Measurements from ENCODE around the gene TRIM8. TPM values are rescaled to one million over a fixed set of nuclear protein-coding genes. Genes with fewer than 3 reads are reported as not detected.

TRIM8 gene
- total and polyA plus RNA-seq, 4 donors, result 81.5 to 173 (median 120) TPM

DNA sequence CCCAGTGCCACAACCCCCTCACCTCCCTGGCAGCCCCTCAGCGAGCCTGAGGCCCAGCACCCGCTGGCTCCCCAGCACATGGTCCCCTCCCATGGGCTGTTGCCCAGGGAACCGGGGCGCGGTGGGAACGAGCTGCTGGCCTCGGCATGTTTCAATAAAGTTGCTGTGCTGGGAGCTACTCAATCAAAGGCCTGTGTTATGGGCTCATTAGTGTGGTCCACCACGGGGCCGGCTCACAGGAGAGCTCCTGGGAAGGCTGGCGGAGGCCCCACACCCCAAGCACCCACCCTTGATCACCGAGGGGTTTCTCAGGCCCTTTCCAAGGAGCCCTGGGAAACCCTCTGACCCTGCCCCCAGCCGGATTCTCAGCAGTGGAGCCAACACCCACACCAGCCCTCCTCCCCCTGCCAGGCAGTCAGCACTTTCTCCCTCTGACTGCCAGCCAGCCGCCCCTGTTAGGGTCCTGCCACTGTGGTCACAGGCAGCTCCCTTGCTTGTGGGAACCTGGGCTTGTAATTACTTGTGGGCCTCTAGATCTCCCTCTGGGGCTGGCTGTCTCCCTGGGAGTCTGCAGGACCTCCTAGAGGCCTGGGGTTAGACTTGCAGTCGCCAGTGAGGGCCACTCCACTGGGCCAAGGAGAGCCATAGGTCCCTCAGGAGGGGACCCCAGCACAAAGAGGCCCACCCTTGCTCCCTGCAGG lies 24.8 kb upstream of the TRIM8 start:
- Histone ChIP-seq H3K36me3 (ENCODE audit: control insufficient read depth in 4 of 4, insufficient read depth in 4 of 4, low read length in 4 of 4) (peaks cover 0 to 13% (median 8%) of the 10 kb centered on the region in 4 donors), H3K9ac (ENCODE audit: insufficient read depth in 1 of 2, low read length in 2 of 2) (no peak overlapping the region), H3K4me3 (no peak overlapping the region), H3K27me3 (ENCODE audit: control insufficient read depth in 3 of 3, insufficient read depth in 3 of 3, low read length in 2 of 3) (no peaks in the 10 kb centered on the region), H3K4me1 (ENCODE audit: control insufficient read depth in 5 of 5, insufficient read depth in 5 of 5, low read length in 5 of 5) (peaks cover 5 to 75% (median 43%) of the 10 kb centered on the region in 5 donors), H3K9me3 (ENCODE audit: control insufficient read depth in 4 of 4, insufficient read depth in 3 of 4, low read length in 3 of 4) (no peaks in the 10 kb centered on the region), H3K27ac (ENCODE audit: low read depth in 1 of 2, low read length in 1 of 2) (peak overlapping the region; percentile 2 to 82)
- TF ChIP-seq, protein P1, sequence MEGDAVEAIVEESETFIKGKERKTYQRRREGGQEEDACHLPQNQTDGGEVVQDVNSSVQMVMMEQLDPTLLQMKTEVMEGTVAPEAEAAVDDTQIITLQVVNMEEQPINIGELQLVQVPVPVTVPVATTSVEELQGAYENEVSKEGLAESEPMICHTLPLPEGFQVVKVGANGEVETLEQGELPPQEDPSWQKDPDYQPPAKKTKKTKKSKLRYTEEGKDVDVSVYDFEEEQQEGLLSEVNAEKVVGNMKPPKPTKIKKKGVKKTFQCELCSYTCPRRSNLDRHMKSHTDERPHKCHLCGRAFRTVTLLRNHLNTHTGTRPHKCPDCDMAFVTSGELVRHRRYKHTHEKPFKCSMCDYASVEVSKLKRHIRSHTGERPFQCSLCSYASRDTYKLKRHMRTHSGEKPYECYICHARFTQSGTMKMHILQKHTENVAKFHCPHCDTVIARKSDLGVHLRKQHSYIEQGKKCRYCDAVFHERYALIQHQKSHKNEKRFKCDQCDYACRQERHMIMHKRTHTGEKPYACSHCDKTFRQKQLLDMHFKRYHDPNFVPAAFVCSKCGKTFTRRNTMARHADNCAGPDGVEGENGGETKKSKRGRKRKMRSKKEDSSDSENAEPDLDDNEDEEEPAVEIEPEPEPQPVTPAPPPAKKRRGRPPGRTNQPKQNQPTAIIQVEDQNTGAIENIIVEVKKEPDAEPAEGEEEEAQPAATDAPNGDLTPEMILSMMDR (IDR thresholded peaks at IDR 0.05; ENCODE audit: control extremely low read depth, extremely low read depth), result no peak
- DNase-seq (peak in 1 of 3 donors; percentile 38), ATAC-seq (ENCODE audit: insufficient read depth, low FRiP score) (no peak)
- 68 to 82% methylated on average over 14 of the region's 14 CpGs for WGBS, 2 donors

DNA sequence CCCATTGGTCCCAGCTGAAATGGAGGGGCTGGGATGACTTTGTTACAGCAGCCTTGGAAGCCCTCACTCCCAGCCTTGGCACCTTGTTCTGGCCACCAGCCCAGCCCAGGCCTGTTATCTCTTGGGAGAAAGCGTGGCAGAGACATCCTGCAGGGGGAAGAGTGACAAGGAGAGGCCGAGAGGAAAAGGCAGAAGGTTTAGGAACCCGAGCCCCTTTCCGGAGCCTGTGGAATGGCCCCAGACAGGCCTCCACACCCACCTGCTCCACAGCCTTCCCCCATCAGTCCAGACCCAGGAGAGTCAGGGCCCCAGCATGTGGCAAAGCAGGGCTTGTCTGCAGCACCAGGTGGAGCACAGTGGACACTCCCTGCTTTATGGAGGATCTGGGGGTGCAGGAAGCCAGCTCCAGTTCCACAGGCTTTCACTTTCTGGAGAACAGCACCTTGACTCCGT lies 24.1 kb upstream of the TRIM8 start:
- Histone ChIP-seq H3K27me3 (ENCODE audit: control insufficient read depth in 3 of 3, insufficient read depth in 3 of 3, low read length in 2 of 3) (no peaks in the 10 kb centered on the region), H3K9ac (ENCODE audit: insufficient read depth in 1 of 2, low read length in 2 of 2) (no peak overlapping the region), H3K27ac (ENCODE audit: low read depth in 1 of 2, low read length in 1 of 2) (peak overlapping the region; percentile 47 to 82), H3K4me3 (no peak overlapping the region), H3K4me1 (ENCODE audit: control insufficient read depth in 5 of 5, insufficient read depth in 5 of 5, low read length in 5 of 5) (peaks cover 5 to 80% (median 46%) of the 10 kb centered on the region in 5 donors), H3K9me3 (ENCODE audit: control insufficient read depth in 4 of 4, insufficient read depth in 3 of 4, low read length in 3 of 4) (no peaks in the 10 kb centered on the region), H3K36me3 (ENCODE audit: control insufficient read depth in 4 of 4, insufficient read depth in 4 of 4, low read length in 4 of 4) (peaks cover 0 to 13% (median 8%) of the 10 kb centered on the region in 4 donors)
- TF ChIP-seq, protein P1 (IDR thresholded peaks at IDR 0.05; ENCODE audit: control extremely low read depth, extremely low read depth), result no peak
- 63 to 68% methylated on average over 5 of the region's 5 CpGs for WGBS, 2 donors
- peak; percentile 89 to 94 (median 92) for DNase-seq
- no peak for ATAC-seq (ENCODE audit: insufficient read depth, low FRiP score)

DNA sequence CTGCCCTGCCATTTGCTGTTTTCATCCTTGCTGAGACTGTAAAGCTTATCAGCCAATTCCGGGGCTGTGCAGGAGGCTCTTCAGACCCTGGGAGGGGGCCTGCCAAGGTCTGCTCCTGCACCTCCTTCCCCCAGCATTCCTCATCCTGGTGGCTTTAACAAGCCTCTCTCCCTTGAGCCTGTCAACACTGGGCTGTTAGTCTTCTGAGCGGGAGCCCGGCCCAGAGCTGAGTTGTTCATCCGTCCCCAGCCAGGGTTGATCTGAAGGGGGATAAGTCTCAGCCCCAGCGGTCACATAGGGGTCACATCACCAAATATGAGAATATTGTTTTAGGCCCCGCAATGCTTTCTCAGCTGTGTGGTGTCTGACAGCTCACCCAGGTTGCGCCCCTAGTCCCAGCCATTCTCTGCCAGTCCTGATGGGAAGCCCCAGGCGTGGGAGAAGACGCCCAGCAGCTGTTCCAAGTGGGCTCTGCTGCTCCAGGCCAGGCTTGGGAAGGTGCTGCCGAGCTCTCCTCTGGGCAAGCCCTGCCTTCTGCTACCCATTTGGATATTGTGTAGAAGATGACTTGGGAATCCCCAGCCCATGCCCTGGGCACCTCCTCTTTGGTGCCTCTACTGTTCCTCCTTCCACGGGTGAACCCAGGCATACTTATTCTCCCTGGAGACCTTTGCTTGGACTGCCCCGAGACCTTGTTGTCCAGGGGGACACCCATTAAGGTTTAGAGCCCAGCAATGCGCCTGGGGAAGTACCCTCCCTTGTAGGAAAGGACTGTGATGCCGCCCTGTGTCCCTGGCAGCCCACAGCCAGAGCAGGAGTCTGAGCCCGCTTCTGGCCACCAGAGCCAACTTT lies 23.5 kb upstream of the TRIM8 start:
- H3K9ac ChIP-seq (ENCODE audit: insufficient read depth in 1 of 2, low read length in 2 of 2), result no peak overlapping the region
- H3K9me3 ChIP-seq (ENCODE audit: control insufficient read depth in 4 of 4, insufficient read depth in 3 of 4, low read length in 3 of 4), result no peaks in the 10 kb centered on the region
- H3K4me1 ChIP-seq (ENCODE audit: control insufficient read depth in 5 of 5, insufficient read depth in 5 of 5, low read length in 5 of 5), result peaks cover 5 to 80% (median 47%) of the 10 kb centered on the region in 5 donors
- no peak overlapping the region for H3K4me3 ChIP-seq
- H3K36me3 ChIP-seq (ENCODE audit: control insufficient read depth in 4 of 4, insufficient read depth in 4 of 4, low read length in 4 of 4), result peaks cover 0 to 13% (median 8%) of the 10 kb centered on the region in 4 donors
- TF ChIP-seq, protein P1 (IDR thresholded peaks at IDR 0.05; ENCODE audit: control extremely low read depth, extremely low read depth), result no peak
- ATAC-seq (ENCODE audit: insufficient read depth, low FRiP score) (no peak), DNase-seq (peak; percentile 75 to 86 (median 83))
- H3K27ac ChIP-seq (ENCODE audit: low read depth in 1 of 2, low read length in 1 of 2), result peak overlapping the region; percentile 47 to 82
- no peaks in the 10 kb centered on the region for H3K27me3 ChIP-seq (ENCODE audit: control insufficient read depth in 3 of 3, insufficient read depth in 3 of 3, low read length in 2 of 3)
- WGBS, 2 donors, result 65 to 80% methylated on average over 15 of the region's 15 CpGs

All from lung (tissue), 12 donors.